ENCODE results near the gene TAF8.
"Not testable (repeated sequence)": the region's sequence is repeated elsewhere in the genome, so short reads cannot be mapped to it uniquely, and the experiment has no call there.

Gene TAF8

GRCh38 chr6:42028234-42029061 lies 21.9 kb upstream of the TAF8 start:
- FAIRE-seq (peak; percentile 78), DNase-seq (ENCODE audit: insufficient read length, low spot score) (no peak)

- FAIRE-seq = no peak
- DNase-seq (ENCODE audit: insufficient read length, low spot score) = no peak
Measured at GRCh38 chr6:42029062-42029685, 21.1 kb upstream of the TAF8 start.

- FAIRE-seq = no peak
- no peak for DNase-seq (ENCODE audit: insufficient read length, low spot score)
Measured at GRCh38 chr6:42029881-42030280, 20.4 kb upstream of the TAF8 start.

GRCh38 chr6:42030585-42031506 lies 19.5 kb upstream of the TAF8 start:
- FAIRE-seq (peak; percentile 44), DNase-seq (ENCODE audit: insufficient read length, low spot score) (no peak)

- no peak for FAIRE-seq
Measured at GRCh38 chr6:42032366-42032765, 18.0 kb upstream of the TAF8 start.

GRCh38 chr6:42037669-42038068 lies 12.7 kb upstream of the TAF8 start:
- DNase-seq (ENCODE audit: insufficient read length, low spot score); FAIRE-seq: not testable (repeated sequence)

More at GRCh38 chr6:42032366-42032765, 18.0 kb upstream of the TAF8 start:
- DNase-seq (ENCODE audit: insufficient read length, low spot score) = no peak

GRCh38 chr6:42038163-42038562 lies 12.2 kb upstream of the TAF8 start:
- DNase-seq (ENCODE audit: insufficient read length, low spot score) (no peak), FAIRE-seq (no peak)

GRCh38 chr6:42038811-42039408 lies 11.4 kb upstream of the TAF8 start:
- FAIRE-seq (no peak), DNase-seq (ENCODE audit: insufficient read length, low spot score) (no peak)

GRCh38 chr6:42040856-42041480 lies 9.4 kb upstream of the TAF8 start:
- DNase-seq (ENCODE audit: insufficient read length, low spot score) = no peak
- no peak for FAIRE-seq

GRCh38 chr6:42041481-42042053 lies 8.8 kb upstream of the TAF8 start:
- FAIRE-seq (no peak), DNase-seq (ENCODE audit: insufficient read length, low spot score) (no peak)

GRCh38 chr6:42042108-42042507 lies 8.2 kb upstream of the TAF8 start:
- no peak for DNase-seq (ENCODE audit: insufficient read length, low spot score)

GRCh38 chr6:42043787-42044475 lies 6.4 kb upstream of the TAF8 start:
- FAIRE-seq = peak; percentile 96
- peak; percentile 76 for DNase-seq (ENCODE audit: insufficient read length, low spot score)

More at GRCh38 chr6:42042108-42042507, 8.2 kb upstream of the TAF8 start:
- FAIRE-seq = no peak

GRCh38 chr6:42045538-42046460 lies 4.5 kb upstream of the TAF8 start:
- peak; percentile 53 for FAIRE-seq

GRCh38 chr6:42046464-42047212 lies 3.7 kb upstream of the TAF8 start:
- DNase-seq (ENCODE audit: insufficient read length, low spot score) (no peak), FAIRE-seq (no peak)

More at GRCh38 chr6:42045538-42046460, 4.5 kb upstream of the TAF8 start:
- DNase-seq (ENCODE audit: insufficient read length, low spot score) = no peak

GRCh38 chr6:42047213-42047590 lies 3.1 kb upstream of the TAF8 start:
- DNase-seq (ENCODE audit: insufficient read length, low spot score) = no peak
- FAIRE-seq = no peak

- FAIRE-seq = no peak
- no peak for DNase-seq (ENCODE audit: insufficient read length, low spot score)
Measured at GRCh38 chr6:42047790-42048405, 2.4 kb upstream of the TAF8 start.
